ENCODE measurements around the gene CFAP73. TPM values are rescaled to one million over a fixed set of nuclear protein-coding genes. Genes with fewer than 3 reads are reported as not detected.

Gene CFAP73
- polyA plus RNA-seq, 1 experiment = not detected

DNA sequence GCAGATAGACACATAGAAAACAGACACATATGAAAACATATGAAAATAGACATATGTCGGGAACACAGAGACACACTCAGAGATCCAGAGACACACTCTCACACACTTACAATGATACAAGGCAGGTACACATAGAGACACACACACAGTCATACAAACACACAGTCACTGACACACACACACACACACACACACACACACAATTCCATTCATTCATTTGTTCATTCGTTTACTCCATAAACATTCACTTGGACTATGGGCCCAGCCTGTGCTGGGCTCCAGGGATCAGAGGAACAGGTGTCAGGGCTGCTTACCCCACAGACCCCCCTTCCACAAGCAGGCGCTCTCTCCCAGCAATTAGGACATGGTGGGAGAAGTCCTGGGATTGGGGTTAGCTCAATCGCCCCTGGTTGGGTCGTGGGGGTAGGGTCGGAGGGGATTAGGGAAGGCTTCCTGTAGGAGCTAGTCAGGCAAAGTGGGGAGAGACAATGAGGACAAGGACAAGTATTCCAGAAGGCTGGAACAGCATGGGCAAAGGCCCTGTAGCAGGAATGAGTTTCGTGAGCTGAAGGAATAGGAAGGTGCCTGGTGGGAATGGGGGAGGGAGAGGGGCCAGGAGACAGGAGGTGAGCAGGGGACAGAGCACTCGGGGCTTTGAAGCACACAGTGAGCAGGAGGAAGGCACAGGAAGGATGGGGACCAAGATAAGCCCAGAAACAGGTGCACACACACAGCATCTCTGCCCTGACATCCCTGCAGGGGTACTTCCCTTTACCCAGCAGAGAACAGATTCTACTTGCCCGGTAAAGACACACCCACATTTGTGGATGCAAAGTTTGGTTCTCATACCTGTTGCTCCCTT, 20.5 kb upstream of the CFAP73 start:
- DNase-seq (ENCODE audit: low read depth, low spot score) = no peak
- H3K9me3 ChIP-seq (ENCODE audit: control insufficient read depth, insufficient read depth, low read length) = no peaks in the 10 kb centered on the region
- CTCF ChIA-PET = no interaction called here

DNA sequence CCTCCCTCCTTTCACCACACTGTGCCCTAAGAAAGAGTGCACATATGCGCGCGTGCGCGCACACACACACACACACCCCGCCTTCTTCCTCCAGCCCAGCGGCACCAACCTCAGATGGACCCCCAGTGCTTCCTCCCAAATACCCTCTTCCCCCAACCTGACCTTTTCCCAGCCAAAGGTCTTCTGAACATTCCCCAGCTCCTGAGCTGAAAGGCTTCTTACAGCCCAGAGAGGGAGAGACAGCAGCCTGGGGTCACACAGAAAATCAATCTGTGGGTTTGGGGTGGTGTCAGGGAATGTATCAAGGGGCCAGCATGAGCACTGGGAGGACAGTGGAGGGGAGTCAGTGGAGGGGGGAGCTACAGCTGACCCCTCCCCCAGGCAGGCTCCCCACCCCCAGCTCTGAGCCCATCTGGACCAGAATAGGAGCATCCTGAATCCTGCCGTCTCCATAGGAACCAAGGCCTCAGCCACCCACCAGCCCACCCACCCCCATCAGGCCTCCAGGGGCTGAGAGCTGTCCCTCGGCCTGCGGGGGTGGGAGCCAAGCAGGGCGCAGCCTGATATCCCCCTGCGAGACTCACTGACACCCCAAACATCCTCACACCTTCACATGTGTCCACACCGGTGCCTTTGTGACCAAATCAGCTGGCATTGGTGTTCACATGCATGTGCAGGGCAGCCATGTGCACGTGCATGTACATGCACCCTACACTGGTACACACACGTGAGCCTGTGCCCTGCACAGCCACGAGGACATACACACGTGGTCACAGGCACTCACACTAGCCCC, 19.7 kb upstream of the CFAP73 start:
- no peak for DNase-seq (ENCODE audit: low read depth, low spot score)
- no peak overlapping the region for H3K4me3 ChIP-seq (ENCODE audit: low read depth, low read length)
- ChIA-PET CTCF (interaction anchor here (0.6 to 0.9 kb wide), 2 partner anchors 296 to 617 kb away, joined by 3 to 5 read pairs; no protein-coding TSS in a partner anchor), POLR2A (no interaction called here)
- no peak overlapping the region for H3K27ac ChIP-seq (ENCODE audit: low read depth, low read length)
- TF ChIP-seq, protein P1, sequence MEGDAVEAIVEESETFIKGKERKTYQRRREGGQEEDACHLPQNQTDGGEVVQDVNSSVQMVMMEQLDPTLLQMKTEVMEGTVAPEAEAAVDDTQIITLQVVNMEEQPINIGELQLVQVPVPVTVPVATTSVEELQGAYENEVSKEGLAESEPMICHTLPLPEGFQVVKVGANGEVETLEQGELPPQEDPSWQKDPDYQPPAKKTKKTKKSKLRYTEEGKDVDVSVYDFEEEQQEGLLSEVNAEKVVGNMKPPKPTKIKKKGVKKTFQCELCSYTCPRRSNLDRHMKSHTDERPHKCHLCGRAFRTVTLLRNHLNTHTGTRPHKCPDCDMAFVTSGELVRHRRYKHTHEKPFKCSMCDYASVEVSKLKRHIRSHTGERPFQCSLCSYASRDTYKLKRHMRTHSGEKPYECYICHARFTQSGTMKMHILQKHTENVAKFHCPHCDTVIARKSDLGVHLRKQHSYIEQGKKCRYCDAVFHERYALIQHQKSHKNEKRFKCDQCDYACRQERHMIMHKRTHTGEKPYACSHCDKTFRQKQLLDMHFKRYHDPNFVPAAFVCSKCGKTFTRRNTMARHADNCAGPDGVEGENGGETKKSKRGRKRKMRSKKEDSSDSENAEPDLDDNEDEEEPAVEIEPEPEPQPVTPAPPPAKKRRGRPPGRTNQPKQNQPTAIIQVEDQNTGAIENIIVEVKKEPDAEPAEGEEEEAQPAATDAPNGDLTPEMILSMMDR (IDR thresholded peaks at IDR 0.05; ENCODE audit: low read depth, low read length) = no peak
- no peaks in the 10 kb centered on the region for H3K9me3 ChIP-seq (ENCODE audit: control insufficient read depth, insufficient read depth, low read length)
- H3K27me3 ChIP-seq (ENCODE audit: control insufficient read depth, insufficient read depth, low read length) = peaks cover 9% of the 10 kb centered on the region

More for the DNA sequence above, 20.5 kb upstream of the CFAP73 start:
- Histone ChIP-seq H3K4me3 (ENCODE audit: low read depth, low read length) (no peak overlapping the region), H3K27ac (ENCODE audit: low read depth, low read length) (no peak overlapping the region), H3K27me3 (ENCODE audit: control insufficient read depth, insufficient read depth, low read length) (peaks cover 8% of the 10 kb centered on the region)
- TF ChIP-seq, protein P1 (IDR thresholded peaks at IDR 0.05; ENCODE audit: low read depth, low read length) = no peak
- POLR2A ChIA-PET = no interaction called here

DNA sequence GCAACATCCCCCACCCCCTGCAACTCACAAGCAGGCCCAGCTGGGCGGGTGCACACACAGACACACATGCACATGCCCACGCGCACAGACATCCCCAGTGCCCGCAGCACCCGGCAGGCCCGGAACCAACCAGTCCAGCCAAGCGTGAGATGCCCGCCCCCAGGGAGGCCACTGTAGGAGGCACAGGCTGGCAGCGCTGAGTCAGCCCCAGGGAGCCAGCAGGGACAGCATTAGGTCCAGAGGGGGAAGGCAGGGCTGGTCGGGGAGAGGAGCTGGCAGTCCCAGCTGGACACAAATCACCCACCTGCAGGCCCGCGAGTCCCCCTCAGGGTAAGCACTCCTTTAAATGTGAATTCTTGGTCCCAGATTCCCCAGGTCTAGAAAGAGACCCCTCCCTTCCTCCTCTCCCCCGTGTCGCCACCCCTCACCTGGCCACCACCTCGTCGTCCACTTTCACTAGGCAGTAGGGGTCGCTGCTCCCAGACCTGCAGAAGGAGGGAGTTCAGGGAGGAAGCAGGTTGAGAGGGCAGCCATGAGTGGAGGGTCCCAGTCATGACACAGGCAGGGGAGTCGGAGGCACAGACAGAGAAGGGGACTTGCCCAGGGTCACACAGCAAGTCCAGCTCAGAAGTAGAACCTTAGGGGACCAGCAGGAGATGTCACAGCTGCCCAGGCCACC, 18.9 kb upstream of the CFAP73 start:
- DNase-seq (ENCODE audit: low read depth, low spot score) = no peak
- CTCF ChIA-PET = interaction anchor here (0.6 to 0.9 kb wide), 2 partner anchors 295 to 616 kb away, joined by 3 to 5 read pairs; no protein-coding TSS in a partner anchor
- Histone ChIP-seq H3K9me3 (ENCODE audit: control insufficient read depth, insufficient read depth, low read length) (no peaks in the 10 kb centered on the region), H3K4me3 (ENCODE audit: low read depth, low read length) (no peak overlapping the region), H3K27me3 (ENCODE audit: control insufficient read depth, insufficient read depth, low read length) (peaks cover 13% of the 10 kb centered on the region), H3K27ac (ENCODE audit: low read depth, low read length) (no peak overlapping the region)
- TF ChIP-seq, protein P1 (IDR thresholded peaks at IDR 0.05; ENCODE audit: low read depth, low read length) = 0 out of 2 replicates have a peak, but pooled peaks have one; percentile 5
- POLR2A ChIA-PET = no interaction called here

DNA sequence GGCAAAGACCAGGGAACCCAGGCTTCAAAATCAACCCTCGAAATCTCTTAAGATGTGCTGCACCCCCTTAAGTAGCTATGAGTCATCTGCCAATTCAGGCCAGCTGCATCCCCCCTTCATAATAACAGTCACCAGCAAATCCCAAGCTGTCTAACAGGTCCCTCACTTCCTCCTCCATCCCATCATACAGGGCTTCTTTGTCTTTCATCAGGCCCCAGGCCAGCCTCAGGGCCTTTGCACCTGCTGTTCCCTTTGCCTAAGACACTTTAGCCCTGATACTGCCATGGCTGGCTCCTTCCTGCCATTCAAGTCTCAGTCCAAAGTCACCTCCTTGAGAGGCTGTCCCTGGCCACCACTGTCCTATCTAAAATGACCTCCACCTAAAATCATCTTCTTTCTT, 18.0 kb upstream of the CFAP73 start:
- Histone ChIP-seq H3K9me3 (ENCODE audit: control insufficient read depth, insufficient read depth, low read length) (no peaks in the 10 kb centered on the region), H3K27me3 (ENCODE audit: control insufficient read depth, insufficient read depth, low read length) (peaks cover 13% of the 10 kb centered on the region), H3K4me3 (ENCODE audit: low read depth, low read length) (no peak overlapping the region), H3K27ac (ENCODE audit: low read depth, low read length) (no peak overlapping the region)
- TF ChIP-seq, protein P1 (IDR thresholded peaks at IDR 0.05; ENCODE audit: low read depth, low read length) = no peak
- ChIA-PET CTCF (no interaction called here), POLR2A (no interaction called here)
- DNase-seq (ENCODE audit: low read depth, low spot score) = no peak

Data from AG04450 (cell line).